H9 (cell line): ENCODE data around the gene HDGFL1. TPM values are rescaled to one million over a fixed set of nuclear protein-coding genes. Genes with fewer than 3 reads are reported as not detected.

ENCODE experiments used
- DNase-seq: peaks from one replicate; pipeline ENCODE4 v3.0.0-alpha.2; 2017
- H2AFZ ChIP-seq: one replicate; pipeline ENCODE4 v1.6.1; 2013; ENCODE audit warnings: mild to moderate bottlenecking, low read length, control low read depth, moderate library complexity
- H2AK5ac ChIP-seq: 2 replicates; pipeline ENCODE4 v1.6.1; 2013; ENCODE audit warnings: low read length, control low read depth, mixed read lengths; ENCODE audit not compliant: insufficient read length
- H2BK120ac ChIP-seq: one replicate; pipeline ENCODE4 v1.6.1; 2013; ENCODE audit warnings: low read depth, mild to moderate bottlenecking, low read length, control low read depth, inconsistent platforms; ENCODE audit not compliant: poor library complexity, severe bottlenecking
- H2BK12ac ChIP-seq: 2 replicates; pipeline ENCODE4 v1.6.1; 2013; ENCODE audit warnings: low read length, control low read depth, mixed read lengths, low read depth; ENCODE audit not compliant: insufficient read length
- H2BK15ac ChIP-seq: 2 replicates; pipeline ENCODE4 v1.6.1; 2013; ENCODE audit warnings: low read depth, low read length, control low read depth
- H2BK20ac ChIP-seq: one replicate; pipeline ENCODE4 v1.6.1; 2013; ENCODE audit warnings: low read depth, mild to moderate bottlenecking, low read length, control low read depth, inconsistent platforms; ENCODE audit not compliant: poor library complexity, severe bottlenecking
- H2BK5ac ChIP-seq: 2 replicates; pipeline ENCODE4 v1.6.1; 2013; ENCODE audit warnings: low read length, control low read depth, mixed read lengths; ENCODE audit not compliant: insufficient read length
- H3K14ac ChIP-seq: 2 replicates; pipeline ENCODE4 v1.6.1; 2013; ENCODE audit warnings: low read length, control low read depth; ENCODE audit not compliant: insufficient read depth
- H3K18ac ChIP-seq: 2 replicates; pipeline ENCODE4 v1.6.1; 2013; ENCODE audit warnings: low read depth, mild to moderate bottlenecking, mixed read lengths, low read length, control low read depth; ENCODE audit not compliant: insufficient read length
- H3K23ac ChIP-seq: 2 replicates; pipeline ENCODE4 v1.6.1; 2013; ENCODE audit warnings: low read length, control low read depth, mixed read lengths, low read depth; ENCODE audit not compliant: insufficient read length
- H3K23me2 ChIP-seq: 2 replicates; pipeline ENCODE4 v1.6.1; 2013; ENCODE audit warnings: low read depth, mild to moderate bottlenecking, mixed read lengths, low read length, control low read depth; ENCODE audit not compliant: insufficient read length, poor library complexity, severe bottlenecking
- H3K27ac ChIP-seq: 2 replicates; pipeline ENCODE4 v1.5.1; 2013; ENCODE audit warnings: low read length, control low read depth, mixed read lengths, low read depth; ENCODE audit not compliant: insufficient read length
- H3K27me3 ChIP-seq: 2 replicates; pipeline ENCODE4 v1.6.1; 2013; ENCODE audit warnings: low read length, control low read depth, inconsistent platforms; ENCODE audit not compliant: insufficient read depth
- H3K4ac ChIP-seq: 2 replicates; pipeline ENCODE4 v1.6.1; 2013; ENCODE audit warnings: low read depth, mild to moderate bottlenecking, control low read depth, inconsistent platforms, low read length, moderate library complexity
- H3K4me1 ChIP-seq: 2 replicates; pipeline ENCODE4 v1.6.1; 2013; ENCODE audit warnings: low read length, control low read depth, inconsistent platforms; ENCODE audit not compliant: insufficient read depth
- H3K4me2 ChIP-seq: 2 replicates; pipeline ENCODE4 v1.6.1; 2013; ENCODE audit warnings: low read length, control low read depth, mixed read lengths; ENCODE audit not compliant: insufficient read length, insufficient read depth
- H3K56ac ChIP-seq: 2 replicates; pipeline ENCODE4 v1.6.1; 2013; ENCODE audit warnings: low read depth, mild to moderate bottlenecking, mixed read lengths, low read length, control low read depth; ENCODE audit not compliant: insufficient read length
- H3K79me1 ChIP-seq: 2 replicates; pipeline ENCODE4 v1.6.1; 2013; ENCODE audit warnings: low read depth, mild to moderate bottlenecking, moderate library complexity, low read length, control low read depth, inconsistent platforms; ENCODE audit not compliant: insufficient read depth, poor library complexity, severe bottlenecking
- H3K79me2 ChIP-seq: 2 replicates; pipeline ENCODE4 v1.6.1; 2013; ENCODE audit warnings: low read length, control low read depth, inconsistent platforms; ENCODE audit not compliant: insufficient read depth
- H3K9ac ChIP-seq: 2 replicates; pipeline ENCODE4 v1.6.1; 2013; ENCODE audit warnings: low read length, control low read depth, mixed read lengths; ENCODE audit not compliant: insufficient read length; ENCODE audit errors: extremely low read depth
- H3K9me3 ChIP-seq: one replicate; pipeline ENCODE4 v1.6.1; 2013; ENCODE audit warnings: low read depth, low read length, inconsistent platforms; ENCODE audit not compliant: control insufficient read depth
- H3T11ph ChIP-seq: one replicate; pipeline ENCODE4 v1.6.1; 2013; ENCODE audit warnings: mild to moderate bottlenecking, low read length, control low read depth, inconsistent platforms
- H4K20me1 ChIP-seq: one replicate; pipeline ENCODE4 v1.6.1; 2013; ENCODE audit not compliant: control insufficient read depth, insufficient read length, insufficient read depth
- H4K5ac ChIP-seq: 2 replicates; pipeline ENCODE4 v1.6.1; 2013; ENCODE audit warnings: low read depth, mild to moderate bottlenecking, mixed read lengths, low read length, control low read depth; ENCODE audit not compliant: insufficient read length
- H4K8ac ChIP-seq: replicated peaks from 2 replicates; pipeline ENCODE4 v1.6.1; 2013; ENCODE audit warnings: low read length, control low read depth, mixed read lengths, low read depth; ENCODE audit not compliant: insufficient read length
- H4K91ac ChIP-seq: 2 replicates; pipeline ENCODE4 v1.6.1; 2013; ENCODE audit warnings: low read depth, mild to moderate bottlenecking, moderate library complexity, mixed read lengths, low read length, control low read depth; ENCODE audit not compliant: insufficient read length
- H3K27ac Mint-ChIP-seq, 3 experiments: 2 replicates in 2 of 3; 3 replicates in 1 of 3; pipeline ENCODE4 v1.8.0; 2020 to 2021; ENCODE audit warnings: mixed read lengths in 3 of 3, mild to moderate bottlenecking in 1 of 3, moderate library complexity in 1 of 3
- H3K27me3 Mint-ChIP-seq: 2 replicates; pipeline ENCODE4 v1.8.0; 2021; ENCODE audit warnings: low read depth, mild to moderate bottlenecking, moderate library complexity, mixed read lengths
- H3K36me3 Mint-ChIP-seq, 3 experiments: 2 replicates in 2 of 3; 3 replicates in 1 of 3; pipeline ENCODE4 v1.8.0; 2020 to 2021; ENCODE audit warnings: low read depth in 3 of 3, mixed read lengths in 3 of 3; ENCODE audit not compliant: insufficient read depth in 1 of 3
- H3K4me1 Mint-ChIP-seq, 2 experiments: 2 replicates each; pipeline ENCODE4 v1.8.0; 2020; ENCODE audit warnings: mixed read lengths in 2 of 2
- H3K4me3 Mint-ChIP-seq, 2 experiments: 2 replicates in 1 of 2; 3 replicates in 1 of 2; pipeline ENCODE4 v1.8.0; 2020 to 2021; ENCODE audit warnings: mild to moderate bottlenecking in 2 of 2, mixed read lengths in 2 of 2, moderate library complexity in 1 of 2
- H3K9me3 Mint-ChIP-seq, 2 experiments: 2 replicates in 1 of 2; 3 replicates in 1 of 2; pipeline ENCODE4 v1.8.0; 2020; ENCODE audit warnings: mild to moderate bottlenecking in 2 of 2, mixed read lengths in 2 of 2, moderate library complexity in 1 of 2
- CTCF ChIP-seq: fragments of 200-600 bp; sonication (generic); conservative IDR thresholded peaks from 3 replicates; pipeline ENCODE4 v1.8.0; 2021; ENCODE audit warnings: antibody characterized with exemption, mild to moderate bottlenecking
- WGBS: extraction: QIAGEN DNeasy Blood & Tissue Kit; methylation state at CpG from one replicate; pipeline ENCODE4 v1.1.7; 2013; ENCODE audit warnings: missing lambda C conversion rate, low lambda C conversion rate, mixed read lengths; ENCODE audit not compliant: insufficient read length; ENCODE audit errors: extremely low coverage; 5-methylcytosine and 5-hydroxymethylcytosine counted together
- total RNA-seq: library from RNA; stranded (reverse); gene quantifications from 2 replicates; pipeline ENCODE4 v1.2.1, GENCODE V29; 2021

HDGFL1 gene
- total RNA-seq, 1 experiment from 2014 or later = not detected

DNA sequence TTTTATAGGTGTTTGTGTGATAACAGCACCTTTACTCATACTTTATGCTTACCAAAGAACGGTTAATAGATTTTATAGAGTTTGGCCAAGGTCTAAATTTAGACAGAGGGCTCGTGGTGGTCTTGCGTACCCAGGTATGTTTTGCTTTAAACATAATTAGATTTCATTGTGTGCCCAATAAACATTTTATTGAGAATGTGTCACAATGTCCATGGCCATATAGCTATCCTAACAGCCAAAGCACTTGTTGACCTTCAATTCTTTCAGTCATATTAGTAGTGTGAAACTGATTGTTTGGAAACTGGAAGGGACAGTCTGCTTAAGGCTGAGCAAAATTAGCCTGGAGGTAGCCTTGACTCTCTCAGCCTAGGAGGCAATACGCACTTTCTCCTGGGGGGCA lies 48.3 kb upstream of the HDGFL1 start:
- H3K56ac ChIP-seq = no peak overlapping the region
- H3K27ac ChIP-seq = no peak overlapping the region
- no peak overlapping the region for H2AFZ ChIP-seq
- TF ChIP-seq CTCF = no peak
- H4K5ac ChIP-seq = no peak overlapping the region
- H2BK15ac ChIP-seq = no peak overlapping the region
- H3K9me3 ChIP-seq = no peaks in the 10 kb centered on the region
- no peaks in the 10 kb centered on the region for H3K79me2 ChIP-seq
- Mint-ChIP-seq H3K27me3 (no peaks in the 10 kb centered on the region), H3K4me3 (no peak overlapping the region), H3K27ac (no peak overlapping the region), H3K9me3 (no peaks in the 10 kb centered on the region; a peak in 1 of 5 replicates), H3K36me3 (no peaks in the 10 kb centered on the region), H3K4me1 (peaks cover 5% of the 10 kb centered on the region in 2 experiments)
- DNase-seq = no peak
- H3K23ac ChIP-seq = no peak overlapping the region
- no peak overlapping the region for H3K14ac ChIP-seq
- H4K8ac ChIP-seq = no peak overlapping the region
- no peaks in the 10 kb centered on the region for H3K4me1 ChIP-seq
- H4K91ac ChIP-seq = no peak overlapping the region
- H4K20me1 ChIP-seq = no peaks in the 10 kb centered on the region
- no peak overlapping the region for H3K4ac ChIP-seq
- WGBS = no CpG with 5 or more reads among the region's 4 CpGs
- no peak overlapping the region for H2BK5ac ChIP-seq
- H2BK20ac ChIP-seq = no peak overlapping the region
- H3T11ph ChIP-seq = no peak overlapping the region
- no peak overlapping the region for H2AK5ac ChIP-seq
- no peak overlapping the region for H2BK12ac ChIP-seq
- H3K23me2 ChIP-seq = no peaks in the 10 kb centered on the region
- H3K18ac ChIP-seq = no peak overlapping the region
- no peak overlapping the region for H3K9ac ChIP-seq
- no peaks in the 10 kb centered on the region for H3K79me1 ChIP-seq
- H3K27me3 ChIP-seq = no peaks in the 10 kb centered on the region
- H3K4me2 ChIP-seq = no peak overlapping the region
- H2BK120ac ChIP-seq = no peak overlapping the region
